ENCODE results near the gene TTBK2.
"Not testable (repeated sequence)": the region's sequence is repeated elsewhere in the genome, so short reads cannot be mapped to it uniquely, and the experiment has no call there.

The TTBK2 gene

DNA sequence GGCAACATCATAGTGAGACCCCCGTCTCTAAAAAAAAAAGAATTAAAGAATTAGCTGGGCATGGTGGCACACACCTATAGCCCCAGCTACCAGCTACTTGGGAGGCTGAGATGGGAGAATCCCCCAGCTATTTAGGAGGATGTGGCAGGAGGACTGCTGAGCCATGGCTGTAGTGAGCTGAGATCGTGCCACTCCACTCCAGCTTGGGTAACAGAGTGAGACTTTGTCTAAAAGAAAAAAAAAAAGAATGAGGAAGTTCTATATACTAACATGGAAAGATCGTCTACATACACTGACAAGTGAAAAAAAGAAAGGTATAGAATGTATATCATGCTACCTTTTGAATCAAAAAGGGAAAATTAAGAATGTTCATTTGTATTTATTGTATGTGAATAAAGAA lies 99.8 kb downstream of the TTBK2 start:
- DNase-seq, result no peak

DNA sequence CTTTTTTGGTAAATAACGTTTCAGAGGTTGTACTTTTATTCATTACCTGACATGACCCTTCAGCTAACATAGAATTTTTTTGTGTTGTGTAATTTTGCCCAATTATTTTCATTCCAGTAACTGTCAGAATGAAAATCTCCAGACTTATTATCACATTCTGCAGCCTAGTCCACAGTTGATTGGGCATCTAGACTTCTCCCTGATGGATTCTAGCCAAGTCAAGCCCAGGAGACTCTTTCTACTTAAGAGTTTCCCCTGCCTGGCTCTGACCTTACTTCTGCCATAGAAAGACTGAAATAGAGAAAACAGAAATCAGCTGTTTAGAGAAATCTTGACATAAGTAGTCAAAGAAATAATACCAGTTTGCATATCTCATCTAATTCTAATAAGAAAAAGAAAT lies 100.8 kb downstream of the TTBK2 start:
- DNase-seq, result no peak

DNA sequence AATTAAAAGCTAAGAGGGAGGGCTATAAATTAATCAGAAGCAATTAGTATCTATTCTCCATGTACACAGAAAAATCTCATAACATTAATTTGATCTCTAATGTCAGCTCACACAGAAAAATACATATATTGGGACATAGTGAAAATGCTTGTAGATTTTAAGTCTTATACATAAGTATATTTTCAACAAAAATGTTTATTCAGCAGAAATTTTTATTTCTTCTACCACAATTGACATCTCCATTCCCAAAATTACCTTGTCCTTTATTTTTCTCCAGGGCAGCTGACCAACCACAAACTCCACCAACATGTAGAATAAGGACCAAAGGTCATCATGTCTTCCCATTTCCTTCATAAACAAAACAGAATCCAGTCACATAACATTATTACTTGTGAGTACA lies 109.1 kb downstream of the TTBK2 start:
- DNase-seq, result no peak

DNA sequence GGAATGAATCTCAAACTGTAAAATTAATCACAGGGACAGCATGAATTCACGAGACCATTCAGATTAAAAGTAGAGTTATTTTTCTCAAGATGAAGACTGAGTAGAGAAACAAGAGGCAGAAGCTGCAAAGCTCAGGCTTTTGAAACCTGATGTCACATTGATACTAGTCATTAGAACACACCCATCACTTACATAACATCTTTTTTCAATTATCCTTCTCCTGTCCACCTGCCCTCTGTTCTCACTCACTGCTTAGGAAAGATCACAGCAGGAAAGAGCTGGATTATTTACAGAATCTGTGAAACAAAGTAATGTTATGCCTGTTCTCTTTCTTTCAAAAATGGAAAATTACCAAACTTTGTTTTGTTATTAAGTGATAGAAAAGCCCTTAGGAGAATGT lies 111.7 kb downstream of the TTBK2 start:
- no peak for DNase-seq

DNA sequence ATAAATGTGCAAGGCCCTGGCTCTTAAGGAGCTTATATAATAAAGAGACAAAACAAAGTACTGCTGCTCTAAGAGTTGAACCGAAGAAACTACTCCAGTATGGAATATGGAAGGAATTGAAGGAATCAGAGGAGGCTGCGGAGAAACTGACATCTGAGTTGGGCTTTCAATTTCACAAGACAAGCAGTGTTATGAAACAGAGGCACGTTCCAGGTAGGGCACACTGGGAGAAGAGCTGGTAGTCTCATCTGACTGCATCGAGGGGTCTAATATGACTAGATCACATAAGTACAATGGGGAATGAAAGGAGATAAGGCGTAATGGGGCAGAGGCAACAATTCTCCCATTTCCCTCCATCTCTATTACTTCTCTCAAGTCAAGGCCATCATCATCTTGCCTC lies 115.3 kb downstream of the TTBK2 start:
- no peak for DNase-seq

DNA sequence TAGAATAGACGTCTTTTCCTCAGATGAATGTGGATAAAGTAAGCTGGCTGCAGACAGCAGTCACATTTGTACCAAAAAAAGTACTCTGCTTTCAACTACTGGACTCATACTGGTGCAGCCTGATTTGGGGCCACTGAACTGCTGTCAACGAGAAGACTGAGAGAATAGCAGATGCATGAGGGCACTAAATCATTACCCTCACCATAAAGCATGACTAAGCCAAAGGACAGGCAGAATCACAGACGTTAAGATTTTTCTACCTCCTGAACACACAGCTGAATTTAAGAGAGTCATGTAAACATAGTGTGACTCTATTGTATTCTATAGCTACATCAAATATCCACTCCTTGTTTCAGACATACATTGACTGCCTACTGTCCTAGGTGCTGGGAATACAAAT lies 115.8 kb downstream of the TTBK2 start:
- DNase-seq, result no peak

DNA sequence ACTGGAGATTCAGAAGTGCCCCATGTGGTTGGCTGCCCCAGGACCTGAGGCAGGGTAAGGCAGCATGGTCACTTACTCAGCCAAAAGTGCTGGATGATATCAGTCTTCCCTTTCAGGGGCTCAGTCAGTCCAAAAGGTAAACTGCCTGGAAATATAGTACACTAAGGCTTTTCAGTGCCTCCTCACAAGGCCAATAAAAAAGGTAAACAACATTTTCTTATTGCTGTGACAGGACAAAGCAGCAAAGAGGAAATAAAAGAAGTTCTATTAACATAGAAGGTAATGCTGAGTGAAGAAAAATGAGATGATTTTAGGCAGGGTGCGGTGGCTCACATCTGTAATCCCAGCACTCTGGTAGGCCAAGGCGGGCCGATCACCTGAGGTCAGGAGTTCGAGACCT lies 117.1 kb downstream of the TTBK2 start:
- DNase-seq, result no peak

DNA sequence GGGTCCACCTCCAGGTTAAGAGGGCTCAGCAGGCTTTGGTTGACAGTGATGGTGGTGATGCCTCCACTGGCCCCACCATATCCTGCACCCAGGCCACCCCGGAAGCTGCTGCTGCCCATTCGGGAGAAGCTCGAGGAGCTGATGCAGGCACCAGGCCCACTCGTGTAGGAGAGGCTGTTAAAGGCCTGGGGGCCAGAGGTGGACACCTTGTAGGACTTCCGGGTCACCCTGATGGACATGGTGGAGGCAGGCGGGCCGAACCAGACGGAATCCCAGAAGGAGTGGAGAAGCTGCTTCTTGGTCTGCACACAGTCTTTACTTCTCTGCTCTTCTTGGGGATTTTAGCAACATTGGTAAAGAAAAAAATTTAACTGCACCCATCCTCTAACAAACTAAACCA lies 118.4 kb downstream of the TTBK2 start:
- no peak for DNase-seq

DNA sequence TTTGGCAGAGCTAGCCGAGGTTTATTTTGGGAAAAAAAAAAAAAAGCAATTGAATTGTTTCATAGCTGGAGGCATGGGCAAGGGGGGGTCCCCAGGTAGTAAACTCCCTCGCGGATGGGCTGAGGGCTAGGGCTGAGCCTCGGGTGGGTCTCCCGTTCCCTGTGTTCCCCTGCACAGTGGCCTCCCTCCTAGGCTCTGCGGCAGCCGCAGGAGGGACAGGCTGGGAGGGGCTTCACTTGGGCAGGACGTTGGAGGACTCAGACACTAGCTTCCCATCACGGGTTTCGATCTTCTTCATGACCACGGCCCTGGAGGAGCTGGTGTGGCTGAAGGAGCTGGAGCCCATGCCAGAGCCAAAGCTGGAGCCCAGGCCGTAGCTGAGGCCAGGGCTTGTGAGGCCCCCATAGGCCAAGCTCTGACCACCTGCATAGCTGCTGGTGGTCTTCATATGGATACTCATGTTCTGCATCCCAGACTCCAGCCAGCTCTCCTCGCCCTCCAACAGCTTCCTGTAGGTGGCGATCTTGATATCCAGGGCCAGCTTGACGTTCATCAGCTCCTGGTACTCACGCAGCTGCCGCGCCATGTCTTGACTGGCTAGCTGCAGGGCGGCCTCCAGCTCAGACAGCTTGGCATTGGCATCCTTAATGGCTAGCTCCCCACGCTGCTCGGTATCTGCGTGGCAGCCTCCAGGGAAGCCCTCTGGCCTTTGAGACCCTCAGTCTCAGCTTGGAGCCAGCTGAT lies 119.7 kb downstream of the TTBK2 start:
- DNase-seq, result no peak

DNA sequence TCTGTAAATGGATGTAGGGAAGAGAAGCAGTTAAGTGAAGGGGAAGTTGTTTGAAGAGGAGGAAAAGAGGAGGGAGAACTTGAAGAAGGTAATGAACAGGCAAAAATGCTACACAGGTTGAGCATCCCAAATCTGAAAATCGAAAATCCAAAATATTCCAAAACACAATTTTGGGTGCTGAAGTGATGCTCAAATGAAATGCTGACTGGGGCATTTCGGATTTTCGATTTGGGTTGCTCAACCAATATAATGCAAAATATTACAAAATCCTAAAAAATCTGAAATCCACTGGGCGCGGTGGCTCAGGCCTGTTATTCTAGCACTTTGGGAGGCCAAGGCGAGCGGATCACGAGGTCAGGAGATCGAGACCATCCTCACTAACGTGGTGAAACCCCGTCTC lies 121.8 kb downstream of the TTBK2 start:
- no peak for DNase-seq

DNA sequence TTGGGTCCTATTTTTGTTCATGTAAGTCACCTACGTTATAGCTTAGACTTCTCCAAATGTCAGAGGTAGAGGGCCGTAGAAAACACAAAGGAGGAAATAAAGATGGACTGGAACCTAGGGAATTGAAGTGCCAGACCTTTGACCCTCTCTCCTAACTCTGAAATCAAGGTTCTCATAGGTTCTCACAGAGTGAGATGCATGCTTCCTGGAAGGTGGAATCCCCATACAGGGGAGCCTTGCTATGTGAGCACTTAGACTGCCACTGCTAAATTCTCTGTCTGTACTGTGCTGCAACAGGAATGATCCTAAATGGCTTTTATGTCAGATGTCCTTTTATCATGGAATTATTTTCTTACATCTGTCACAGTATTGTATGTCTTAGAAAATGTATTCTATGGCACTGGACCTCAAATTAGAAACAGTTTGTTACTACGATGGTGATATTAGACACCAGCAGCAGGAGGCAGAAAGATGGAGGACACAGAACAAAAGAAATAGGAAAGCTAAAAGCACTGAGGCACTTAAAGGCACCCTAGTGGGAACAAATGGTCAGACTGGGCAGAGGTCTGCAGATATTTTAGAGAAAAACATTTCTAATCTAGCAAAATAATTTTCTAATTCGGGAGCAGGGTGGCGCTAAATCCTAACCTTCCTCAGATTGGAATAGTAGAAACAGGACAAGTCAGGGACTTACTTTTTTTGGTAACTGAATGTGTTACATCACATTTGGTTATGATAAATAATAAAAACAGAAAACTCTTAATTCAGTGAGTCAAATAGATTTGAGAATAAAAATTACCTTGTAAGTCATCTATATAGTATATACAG lies 123.4 kb downstream of the TTBK2 start:
- no peak for DNase-seq

DNA sequence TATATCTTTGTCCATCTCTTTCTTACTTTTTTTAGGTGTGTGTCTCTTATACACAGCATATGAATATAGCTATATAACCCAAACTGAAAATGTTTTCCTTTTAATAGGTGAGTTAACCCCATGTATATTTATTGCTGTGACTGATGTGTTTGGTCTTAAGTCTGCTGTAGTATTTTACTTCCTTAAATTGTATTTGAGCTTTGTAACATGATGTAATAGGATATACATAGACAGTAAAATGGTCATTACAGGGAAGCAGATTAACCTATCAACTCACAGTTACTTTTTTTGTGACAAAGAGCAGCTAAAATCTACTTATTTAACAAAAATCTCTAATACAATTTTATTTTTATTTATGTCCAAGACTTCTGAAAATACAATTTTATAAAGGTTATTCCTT lies 131.9 kb downstream of the TTBK2 start:
- no peak for DNase-seq

DNA sequence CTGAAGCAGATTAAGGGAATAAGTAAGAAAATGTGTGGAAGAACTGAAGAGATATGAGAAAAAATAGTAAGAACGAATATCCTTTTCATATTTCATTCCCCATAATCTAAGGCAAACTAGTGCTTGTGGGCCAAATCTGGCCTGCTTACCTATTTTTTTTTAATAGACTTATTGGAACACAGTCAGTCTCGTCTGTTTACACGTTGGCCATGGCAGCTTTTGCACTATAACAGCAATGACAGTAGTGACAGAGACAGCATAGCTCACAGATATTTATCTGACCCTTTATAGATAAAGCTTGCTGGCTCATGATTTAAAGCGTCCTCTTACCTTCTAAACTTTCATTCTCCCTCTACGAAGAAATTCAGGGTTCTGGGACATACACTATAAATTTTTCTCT lies 133.6 kb downstream of the TTBK2 start:
- no peak for DNase-seq

DNA sequence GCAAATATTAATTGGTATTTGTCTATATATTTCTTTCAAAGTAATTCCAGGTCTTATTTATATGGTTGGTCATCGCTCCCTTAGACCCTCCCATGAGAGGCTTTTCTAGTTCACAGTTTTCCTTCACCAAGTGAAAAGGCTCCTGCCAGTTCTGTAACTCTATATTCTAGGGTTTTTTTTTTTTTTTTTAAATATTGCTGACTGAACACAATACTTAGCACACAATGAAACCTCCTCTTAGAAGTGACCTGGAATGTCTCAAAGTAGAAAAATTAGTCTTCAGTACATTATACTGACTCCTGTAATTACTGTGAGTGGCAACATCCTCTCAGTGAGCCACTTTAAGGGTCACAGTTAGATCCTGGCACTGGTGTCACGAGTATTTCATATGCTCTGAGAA lies 135.0 kb downstream of the TTBK2 start:
- no peak for DNase-seq

DNA sequence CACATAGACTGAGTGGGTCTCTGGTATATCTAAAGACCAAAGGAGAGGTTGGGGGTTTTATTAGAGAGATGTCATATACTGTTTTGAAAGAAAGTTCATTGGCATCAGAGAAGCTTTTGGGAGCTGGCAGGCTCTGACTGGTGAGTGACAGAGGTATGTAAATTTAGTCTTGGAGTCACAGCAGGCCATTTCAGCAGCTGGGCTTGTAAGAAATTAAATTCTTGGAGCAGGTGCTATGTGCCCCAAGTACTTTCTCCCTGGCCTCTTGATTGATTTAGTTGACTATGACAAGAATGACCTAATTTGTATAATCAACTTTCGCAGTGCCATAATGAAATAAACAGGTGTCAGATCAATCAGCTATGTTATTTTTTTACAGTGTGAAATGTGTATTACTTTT lies 135.9 kb downstream of the TTBK2 start:
- DNase-seq, result no peak

DNA sequence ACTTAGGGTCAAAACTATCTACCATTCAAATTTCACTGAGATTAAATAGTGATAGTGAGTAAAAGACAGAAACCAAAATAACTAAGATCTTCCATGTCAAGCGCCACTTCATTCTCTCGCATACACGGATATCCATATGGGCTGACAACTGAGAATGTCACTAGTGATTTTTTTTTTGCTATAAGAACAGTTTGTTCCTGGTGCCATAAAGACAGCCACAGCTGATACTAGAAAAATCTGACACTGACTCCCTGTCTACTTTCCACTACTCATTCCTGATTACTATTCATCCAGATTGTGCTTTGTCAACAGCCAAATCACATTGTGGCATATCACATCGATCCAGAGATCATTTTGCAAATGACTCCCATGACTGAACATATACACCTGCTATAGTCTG lies 137.9 kb downstream of the TTBK2 start:
- no peak for DNase-seq

DNA sequence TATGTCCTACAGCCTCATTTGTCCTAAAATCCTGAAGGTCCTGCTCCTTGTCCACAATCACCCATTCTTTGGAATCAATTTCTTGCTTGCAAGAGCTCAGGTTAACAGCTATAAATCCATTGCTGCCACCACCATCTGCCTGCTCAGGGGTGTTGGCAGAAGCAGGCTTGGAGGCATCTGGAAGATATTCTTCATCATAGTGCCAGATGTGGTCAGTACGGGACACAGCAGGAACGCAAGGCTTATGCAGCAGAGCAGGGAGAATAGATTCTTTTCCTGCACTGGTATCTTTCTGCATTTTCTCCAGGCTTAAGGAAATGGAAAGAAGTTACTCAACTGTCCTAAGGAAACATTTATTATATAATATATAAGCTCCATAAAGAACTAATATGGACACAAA lies 145.2 kb downstream of the TTBK2 start:
- no peak for DNase-seq

DNA sequence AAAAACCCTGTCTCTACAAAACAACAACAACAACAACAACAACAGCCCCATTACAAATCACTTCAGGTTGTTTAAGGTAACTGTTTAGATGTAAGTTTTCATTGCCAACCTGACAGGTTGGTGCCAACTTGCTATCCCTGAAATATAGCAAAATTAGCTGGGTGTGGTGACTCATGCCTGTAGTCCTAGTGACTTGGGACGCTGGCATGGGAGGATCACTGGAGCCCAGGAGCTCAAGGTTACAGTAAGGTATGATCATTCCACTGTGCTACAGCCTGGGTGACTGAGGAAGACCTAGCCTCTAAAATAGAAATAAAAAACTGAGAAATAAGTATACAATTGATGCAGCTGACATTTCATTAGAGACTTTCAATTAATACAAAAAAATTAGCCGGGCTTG lies 147.7 kb downstream of the TTBK2 start:
- DNase-seq, result no peak

DNA sequence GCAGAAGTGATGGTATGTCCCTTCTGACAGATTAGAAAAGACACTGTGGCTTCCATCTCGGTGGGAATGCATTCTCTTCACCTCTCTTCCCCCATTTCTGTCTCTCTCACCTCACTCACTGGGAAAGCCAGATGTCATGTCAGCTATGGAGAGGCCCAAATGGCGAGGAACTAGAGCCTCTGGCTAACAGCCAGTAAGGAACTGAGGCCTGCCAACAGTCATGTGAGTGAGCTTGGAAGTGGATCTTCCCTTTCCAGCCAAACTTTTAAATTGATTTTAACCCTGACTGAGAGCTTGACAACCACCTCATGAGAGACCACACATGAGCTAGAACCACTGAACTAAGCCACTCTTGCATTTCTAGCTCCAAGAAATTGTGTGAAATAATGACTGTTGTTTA lies 148.4 kb downstream of the TTBK2 start:
- no peak for DNase-seq

DNA sequence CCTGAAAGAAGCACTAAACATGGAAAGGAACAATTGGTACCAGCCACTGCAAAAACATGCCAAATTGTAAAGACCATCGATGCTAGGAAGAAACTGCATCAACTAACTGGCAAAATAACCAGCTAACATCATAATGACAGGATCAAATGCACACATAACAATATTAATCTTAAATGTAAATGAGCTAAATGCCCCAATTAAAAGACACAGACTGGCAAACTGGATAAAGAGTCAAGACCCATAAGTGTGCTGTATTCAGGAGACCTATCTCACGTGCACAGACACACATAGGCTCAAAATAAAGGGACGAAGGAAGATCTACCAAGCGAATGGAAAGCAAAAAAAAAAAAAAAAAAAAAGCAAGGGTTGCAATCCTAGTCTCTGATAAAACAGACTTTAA lies 154.5 kb downstream of the TTBK2 start:
- DNase-seq, result not testable (repeated sequence)

DNA sequence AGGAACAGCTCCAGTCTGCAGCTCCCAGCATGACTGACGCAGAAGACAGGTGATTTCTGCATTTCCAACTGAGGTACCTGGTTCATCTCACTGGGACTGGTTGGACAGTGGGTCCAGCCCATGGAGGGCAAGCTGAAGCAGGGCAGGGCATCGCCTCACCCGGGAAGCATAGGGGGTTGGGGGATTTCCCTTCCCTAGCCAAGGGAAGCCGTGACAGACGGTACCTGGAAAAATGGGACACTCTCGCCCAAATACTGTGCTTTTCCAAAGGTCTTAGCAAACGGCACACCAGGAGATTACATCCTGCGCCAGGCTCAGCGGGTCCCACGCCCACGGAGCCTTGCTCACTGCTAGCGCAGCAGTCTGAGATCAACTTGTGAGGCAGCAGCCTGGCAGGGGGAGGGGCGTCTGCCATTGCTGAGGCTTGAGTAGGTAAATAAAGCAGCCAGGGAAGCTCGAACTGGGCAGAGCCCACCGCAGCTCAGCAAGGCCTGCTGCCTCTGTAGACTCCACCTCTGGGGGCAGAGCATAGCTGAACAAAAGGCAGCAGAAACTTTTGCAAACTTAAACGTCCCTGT lies 156.3 kb downstream of the TTBK2 start:
- DNase-seq, result not testable (repeated sequence)

DNA sequence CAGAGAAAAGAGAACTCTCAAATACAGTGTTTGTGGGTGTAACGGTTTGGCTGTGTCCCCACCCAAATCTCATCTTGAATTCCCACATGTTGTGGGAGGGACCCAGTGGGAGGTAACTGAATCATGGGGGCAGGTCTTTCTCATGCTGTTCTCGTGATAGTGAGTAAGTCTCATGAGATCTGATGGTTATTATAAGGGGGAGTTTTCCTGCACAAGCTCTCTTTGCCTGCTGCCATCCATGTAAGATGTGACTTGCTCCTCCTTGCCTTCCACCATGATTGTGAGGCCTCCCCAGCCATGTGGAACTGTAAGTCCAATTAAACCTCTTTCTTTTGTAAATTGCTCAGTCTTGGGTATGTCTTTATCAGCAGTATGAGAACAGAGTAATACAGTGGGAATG lies 158.8 kb downstream of the TTBK2 start:
- DNase-seq, result not testable (repeated sequence)

DNA sequence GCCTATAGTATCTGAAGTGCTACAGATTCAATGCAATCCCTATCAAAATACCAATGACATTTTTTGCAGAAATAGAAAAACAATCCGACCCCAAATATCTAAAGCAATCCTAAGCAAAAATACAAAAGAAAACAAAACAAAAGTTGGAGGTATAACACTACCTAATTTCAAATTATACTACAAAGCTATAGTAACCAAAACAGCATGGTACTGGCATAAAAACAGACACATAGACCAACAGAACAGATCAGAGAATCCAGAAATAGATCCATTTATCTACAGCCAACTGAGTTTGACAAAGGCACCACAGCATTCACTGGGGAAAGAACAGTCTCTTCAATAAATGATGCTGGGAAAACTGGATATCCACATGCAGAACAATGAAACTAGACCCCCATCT lies 159.8 kb downstream of the TTBK2 start:
- DNase-seq, result no peak

DNA sequence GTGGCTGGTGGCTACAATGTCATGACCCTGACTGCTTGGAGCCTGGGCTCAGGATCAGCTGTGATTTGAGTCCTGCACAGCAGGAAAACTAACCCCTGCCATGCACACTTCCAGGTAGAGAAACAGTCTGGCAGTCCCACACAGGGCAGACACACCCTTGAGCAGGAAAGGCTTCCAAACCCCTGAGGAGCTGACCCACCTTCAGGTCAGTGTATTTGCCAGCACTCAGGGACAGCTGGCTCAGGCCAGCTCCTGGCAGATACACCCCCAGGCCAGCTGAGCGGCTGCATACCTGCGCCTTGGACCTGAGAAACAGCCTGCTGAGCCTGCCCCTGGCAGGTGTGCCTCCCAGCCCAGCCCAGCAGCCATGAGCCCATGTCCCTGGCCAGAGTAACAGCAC lies 161.5 kb downstream of the TTBK2 start:
- DNase-seq, result no peak

Data from retina (tissue), 1 donor.